Measurements from ENCODE around the gene CEP83.

CEP83 gene

DNA sequence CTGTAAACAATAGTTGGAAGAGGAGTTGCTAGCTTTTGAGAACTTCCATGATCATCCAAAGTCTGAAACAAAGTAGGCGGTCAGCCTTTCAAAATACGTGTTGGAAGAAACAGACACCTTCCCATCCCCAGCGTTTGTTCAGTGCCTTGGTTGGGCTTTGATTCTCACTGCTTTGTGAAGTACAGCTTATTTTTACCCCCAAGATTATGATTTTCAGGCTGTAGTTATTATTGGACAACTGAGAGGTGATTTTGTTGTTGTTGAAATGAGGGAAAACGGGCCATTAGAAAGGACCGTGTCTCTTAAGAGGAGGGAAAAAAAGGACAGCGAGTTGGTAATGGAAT lies 921 bp upstream of the CEP83 start:
- TF ChIP-seq ZNF70 (CRISPR knock-in tag; IDR thresholded peaks at IDR 0.05) (no peak), ISL1 (CRISPR knock-in tag; IDR thresholded peaks at IDR 0.05) (no peak), ZC3H10 (CRISPR knock-in tag; IDR thresholded peaks at IDR 0.05) (no peak), ZFP30 (CRISPR knock-in tag; IDR thresholded peaks at IDR 0.05) (no peak), ARNTL (CRISPR knock-in tag; IDR thresholded peaks at IDR 0.05; ENCODE audit: borderline replicate concordance, low read depth) (no peak), TOX (CRISPR knock-in tag; IDR thresholded peaks at IDR 0.05; ENCODE audit: borderline replicate concordance) (no peak), GLIS3 (CRISPR knock-in tag; IDR thresholded peaks at IDR 0.05) (no peak)
- TF ChIP-seq, protein P1, sequence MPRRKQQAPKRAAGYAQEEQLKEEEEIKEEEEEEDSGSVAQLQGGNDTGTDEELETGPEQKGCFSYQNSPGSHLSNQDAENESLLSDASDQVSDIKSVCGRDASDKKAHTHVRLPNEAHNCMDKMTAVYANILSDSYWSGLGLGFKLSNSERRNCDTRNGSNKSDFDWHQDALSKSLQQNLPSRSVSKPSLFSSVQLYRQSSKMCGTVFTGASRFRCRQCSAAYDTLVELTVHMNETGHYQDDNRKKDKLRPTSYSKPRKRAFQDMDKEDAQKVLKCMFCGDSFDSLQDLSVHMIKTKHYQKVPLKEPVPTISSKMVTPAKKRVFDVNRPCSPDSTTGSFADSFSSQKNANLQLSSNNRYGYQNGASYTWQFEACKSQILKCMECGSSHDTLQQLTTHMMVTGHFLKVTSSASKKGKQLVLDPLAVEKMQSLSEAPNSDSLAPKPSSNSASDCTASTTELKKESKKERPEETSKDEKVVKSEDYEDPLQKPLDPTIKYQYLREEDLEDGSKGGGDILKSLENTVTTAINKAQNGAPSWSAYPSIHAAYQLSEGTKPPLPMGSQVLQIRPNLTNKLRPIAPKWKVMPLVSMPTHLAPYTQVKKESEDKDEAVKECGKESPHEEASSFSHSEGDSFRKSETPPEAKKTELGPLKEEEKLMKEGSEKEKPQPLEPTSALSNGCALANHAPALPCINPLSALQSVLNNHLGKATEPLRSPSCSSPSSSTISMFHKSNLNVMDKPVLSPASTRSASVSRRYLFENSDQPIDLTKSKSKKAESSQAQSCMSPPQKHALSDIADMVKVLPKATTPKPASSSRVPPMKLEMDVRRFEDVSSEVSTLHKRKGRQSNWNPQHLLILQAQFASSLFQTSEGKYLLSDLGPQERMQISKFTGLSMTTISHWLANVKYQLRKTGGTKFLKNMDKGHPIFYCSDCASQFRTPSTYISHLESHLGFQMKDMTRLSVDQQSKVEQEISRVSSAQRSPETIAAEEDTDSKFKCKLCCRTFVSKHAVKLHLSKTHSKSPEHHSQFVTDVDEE (CRISPR knock-in tag; IDR thresholded peaks at IDR 0.05), result no peak
- TF ChIP-seq, protein P2, sequence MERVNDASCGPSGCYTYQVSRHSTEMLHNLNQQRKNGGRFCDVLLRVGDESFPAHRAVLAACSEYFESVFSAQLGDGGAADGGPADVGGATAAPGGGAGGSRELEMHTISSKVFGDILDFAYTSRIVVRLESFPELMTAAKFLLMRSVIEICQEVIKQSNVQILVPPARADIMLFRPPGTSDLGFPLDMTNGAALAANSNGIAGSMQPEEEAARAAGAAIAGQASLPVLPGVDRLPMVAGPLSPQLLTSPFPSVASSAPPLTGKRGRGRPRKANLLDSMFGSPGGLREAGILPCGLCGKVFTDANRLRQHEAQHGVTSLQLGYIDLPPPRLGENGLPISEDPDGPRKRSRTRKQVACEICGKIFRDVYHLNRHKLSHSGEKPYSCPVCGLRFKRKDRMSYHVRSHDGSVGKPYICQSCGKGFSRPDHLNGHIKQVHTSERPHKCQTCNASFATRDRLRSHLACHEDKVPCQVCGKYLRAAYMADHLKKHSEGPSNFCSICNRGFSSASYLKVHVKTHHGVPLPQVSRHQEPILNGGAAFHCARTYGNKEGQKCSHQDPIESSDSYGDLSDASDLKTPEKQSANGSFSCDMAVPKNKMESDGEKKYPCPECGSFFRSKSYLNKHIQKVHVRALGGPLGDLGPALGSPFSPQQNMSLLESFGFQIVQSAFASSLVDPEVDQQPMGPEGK (CRISPR knock-in tag; IDR thresholded peaks at IDR 0.05; ENCODE audit: borderline replicate concordance), result no peak
- TF ChIP-seq, protein P3, sequence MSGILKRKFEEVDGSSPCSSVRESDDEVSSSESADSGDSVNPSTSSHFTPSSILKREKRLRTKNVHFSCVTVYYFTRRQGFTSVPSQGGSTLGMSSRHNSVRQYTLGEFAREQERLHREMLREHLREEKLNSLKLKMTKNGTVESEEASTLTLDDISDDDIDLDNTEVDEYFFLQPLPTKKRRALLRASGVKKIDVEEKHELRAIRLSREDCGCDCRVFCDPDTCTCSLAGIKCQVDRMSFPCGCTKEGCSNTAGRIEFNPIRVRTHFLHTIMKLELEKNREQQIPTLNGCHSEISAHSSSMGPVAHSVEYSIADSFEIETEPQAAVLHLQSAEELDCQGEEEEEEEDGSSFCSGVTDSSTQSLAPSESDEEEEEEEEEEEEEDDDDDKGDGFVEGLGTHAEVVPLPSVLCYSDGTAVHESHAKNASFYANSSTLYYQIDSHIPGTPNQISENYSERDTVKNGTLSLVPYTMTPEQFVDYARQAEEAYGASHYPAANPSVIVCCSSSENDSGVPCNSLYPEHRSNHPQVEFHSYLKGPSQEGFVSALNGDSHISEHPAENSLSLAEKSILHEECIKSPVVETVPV (CRISPR knock-in tag; IDR thresholded peaks at IDR 0.05), result no peak
- ATAC-seq, result no peak

GRCh38 chr12:94458877-94459727 lies 565 bp downstream of the CEP83 start:
- TF ChIP-seq OSR1 (CRISPR knock-in tag; IDR thresholded peaks at IDR 0.05) (no peak), TCF4 (CRISPR knock-in tag; IDR thresholded peaks at IDR 0.05; ENCODE audit: borderline replicate concordance) (no peak), RARB (CRISPR knock-in tag; IDR thresholded peaks at IDR 0.05) (no peak), ISL1 (CRISPR knock-in tag; IDR thresholded peaks at IDR 0.05) (no peak), ZNF565 (CRISPR knock-in tag; conservative IDR thresholded peaks at IDR 0.05; ENCODE audit: low read depth) (no peak), PPARA (CRISPR knock-in tag; IDR thresholded peaks at IDR 0.05; ENCODE audit: borderline replicate concordance) (no peak), SNAI2 (CRISPR knock-in tag; IDR thresholded peaks at IDR 0.05) (no peak), ZFP30 (CRISPR knock-in tag; IDR thresholded peaks at IDR 0.05) (no peak), ZC3H10 (CRISPR knock-in tag; IDR thresholded peaks at IDR 0.05) (no peak), ZFP3 (CRISPR knock-in tag; IDR thresholded peaks at IDR 0.05) (no peak), TOX (CRISPR knock-in tag; IDR thresholded peaks at IDR 0.05; ENCODE audit: borderline replicate concordance) (no peak), BACH2 (CRISPR knock-in tag; IDR thresholded peaks at IDR 0.05; ENCODE audit: borderline replicate concordance) (no peak), CREB5 (CRISPR knock-in tag; IDR thresholded peaks at IDR 0.05; ENCODE audit: low read depth) (no peak)
- TF ChIP-seq, protein P3 (CRISPR knock-in tag; IDR thresholded peaks at IDR 0.05), result no peak
- peak; percentile 74 for ATAC-seq

DNA sequence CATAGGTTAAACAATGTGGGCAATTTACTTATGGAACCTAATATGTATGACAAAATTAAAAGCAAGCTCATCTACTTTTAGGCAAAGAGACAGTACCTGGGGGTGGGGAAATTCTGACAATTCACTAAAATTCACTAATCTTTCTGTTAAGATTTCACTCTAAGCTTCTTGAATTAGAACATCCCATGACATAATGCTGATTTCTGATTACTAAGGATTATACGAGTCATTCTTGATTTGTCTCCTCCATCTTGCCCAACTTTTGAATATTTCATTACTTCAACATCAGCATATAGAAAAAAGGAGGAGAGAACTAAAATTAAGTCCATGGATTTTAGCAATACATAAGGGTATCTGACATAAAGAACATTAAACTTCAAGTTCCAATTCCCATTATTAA lies 2.4 kb downstream of the CEP83 start:
- ATAC-seq, result no peak
- TF ChIP-seq TCF4 (CRISPR knock-in tag; IDR thresholded peaks at IDR 0.05; ENCODE audit: borderline replicate concordance) (no peak), GLIS3 (CRISPR knock-in tag; IDR thresholded peaks at IDR 0.05) (no peak), ISL1 (CRISPR knock-in tag; IDR thresholded peaks at IDR 0.05) (no peak), ZNF565 (CRISPR knock-in tag; conservative IDR thresholded peaks at IDR 0.05; ENCODE audit: low read depth) (no peak), BACH2 (CRISPR knock-in tag; IDR thresholded peaks at IDR 0.05; ENCODE audit: borderline replicate concordance) (no peak), SNAI2 (CRISPR knock-in tag; IDR thresholded peaks at IDR 0.05) (no peak), ARNTL (CRISPR knock-in tag; IDR thresholded peaks at IDR 0.05; ENCODE audit: borderline replicate concordance, low read depth) (no peak), OSR1 (CRISPR knock-in tag; IDR thresholded peaks at IDR 0.05) (no peak)
- TF ChIP-seq, protein P3 (CRISPR knock-in tag; IDR thresholded peaks at IDR 0.05), result no peak
- TF ChIP-seq, protein P2 (CRISPR knock-in tag; IDR thresholded peaks at IDR 0.05; ENCODE audit: borderline replicate concordance), result no peak
- TF ChIP-seq, protein P1 (CRISPR knock-in tag; IDR thresholded peaks at IDR 0.05), result no peak
